HepG2 (cell line): ENCODE measurements around the gene GADL1. TPM values are rescaled to one million over a fixed set of nuclear protein-coding genes. Genes with fewer than 3 reads are reported as not detected.

Experiments
- ATAC-seq: fragments of 200-7000 bp; cut with Tn5 transposase; 3 replicates; pipeline ENCODE4 v1.9.1; 2020; ENCODE audit warnings: mild to moderate bottlenecking, moderate library complexity
- BruUV-seq: library from RNA; stranded (reverse); fragments of 400-500 nt; replicated peaks from 2 replicates; lab custom pipeline; 2021; lab: Mats Ljungman, UMichigan
- CTCF ChIA-PET: fragments of 300-600 bp; formaldehyde crosslinking; extraction: SDS; loops from one replicate; lab custom pipeline; 2021; ENCODE audit warnings: low total read pairs, inconsistent platforms, low intra/inter-chr PET ratio; lab: Yijun Ruan, JAX
- POLR2A ChIA-PET: fragments of 350-600 bp; sonication (Branson Sonifier 250); formaldehyde crosslinking; loops from one replicate; lab custom pipeline; 2020; ENCODE audit warnings: antibody characterized with exemption, inconsistent platforms; lab: Yijun Ruan, JAX
- DNase-seq: peaks from one replicate; pipeline ENCODE4 v3.0.0-alpha.2; 2015; ENCODE audit warnings: low spot score
- FAIRE-seq: peaks from 3 replicates; lab custom pipeline; 2011; peaks lifted over from hg19 to GRCh38; lab: Jason Lieb, UNC
- H2AFZ ChIP-seq: one replicate; pipeline ENCODE4 v1.6.1; 2011; ENCODE audit warnings: low read length, inconsistent platforms
- H3K27ac ChIP-seq: fragments of 300-600 bp; 3 replicates; pipeline ENCODE4 v1.8.0; 2011; ENCODE audit warnings: mixed run types, mild to moderate bottlenecking, mixed read lengths, low read length, inconsistent platforms; ENCODE audit not compliant: insufficient read depth; ENCODE audit errors: extremely low read length
- H3K27me3 ChIP-seq, 2 experiments: fragments of 200-600 bp in 1 of 2; 2 replicates in 1 of 2; 3 replicates in 1 of 2; pipeline versions ENCODE4 v1.6.0 to v1.8.0; 2011; ENCODE audit warnings: low read length in 2 of 2, mild to moderate bottlenecking in 2 of 2, moderate library complexity in 2 of 2, inconsistent platforms in 1 of 2; ENCODE audit not compliant: insufficient read depth in 2 of 2, control insufficient read depth in 1 of 2
- H3K36me3 ChIP-seq, 2 experiments: fragments of 200-600 bp in 1 of 2; replicated peaks in 1 of 2; 2 replicates in 1 of 2; 3 replicates in 1 of 2; pipeline versions ENCODE4 v1.5.1 to v1.8.0; 2011; ENCODE audit warnings: low read length in 2 of 2, inconsistent platforms in 1 of 2; ENCODE audit not compliant: insufficient read depth in 2 of 2, control insufficient read depth in 1 of 2
- H3K4me1 ChIP-seq: 2 replicates; pipeline ENCODE4 v1.5.1; 2012; ENCODE audit warnings: low read length, inconsistent platforms; ENCODE audit not compliant: insufficient read depth
- H3K4me2 ChIP-seq: 2 replicates; pipeline ENCODE4 v1.6.0; 2011; ENCODE audit warnings: low read depth, low read length, inconsistent platforms
- H3K4me3 ChIP-seq, 3 experiments: fragments of 200-600 bp in 1 of 3; sonication (generic), shearing (Covaris generic) in 1 of 3; replicated peaks in 1 of 3; 2 replicates each; pipeline ENCODE4 v1.5.1; 2011 to 2016; ENCODE audit warnings: low read length in 3 of 3, inconsistent platforms in 2 of 3, low read depth in 2 of 3, mild to moderate bottlenecking in 2 of 3, control low read depth in 1 of 3, mixed read lengths in 1 of 3; ENCODE audit not compliant: insufficient read depth in 1 of 3
- H3K79me2 ChIP-seq: one replicate; pipeline ENCODE4 v1.6.1; 2011; ENCODE audit warnings: low read length, inconsistent platforms; ENCODE audit not compliant: insufficient read depth
- H3K9ac ChIP-seq: 2 replicates; pipeline ENCODE4 v1.6.0; 2011; ENCODE audit warnings: mild to moderate bottlenecking, low read depth, low read length, inconsistent platforms; ENCODE audit not compliant: insufficient read depth
- H3K9me3 ChIP-seq: 2 replicates; pipeline ENCODE4 v1.5.1; 2012; ENCODE audit warnings: mild to moderate bottlenecking, low read length
- H4K20me1 ChIP-seq: 2 replicates; pipeline ENCODE4 v1.6.0; 2011; ENCODE audit warnings: inconsistent platforms, mild to moderate bottlenecking, low read length, moderate library complexity; ENCODE audit not compliant: insufficient read depth
- AGO2 ChIP-seq: fragments of 200-400 bp; formaldehyde crosslinking; optimal IDR thresholded peaks from 2 replicates; pipeline ENCODE3; 2017; ENCODE audit warnings: mild to moderate bottlenecking, low read depth, low read length, moderate library complexity
- GZF1 ChIP-seq: sonication (generic); formaldehyde crosslinking; IDR thresholded peaks from 2 replicates; pipeline ENCODE4 v1.5.1; 2020; ENCODE audit warnings: mild to moderate bottlenecking, missing genetic modification reagents
- MIXL1 ChIP-seq: IDR thresholded peaks from 2 replicates; pipeline ENCODE4 v1.6.1; 2016
- PHF21A ChIP-seq: sonication (generic); formaldehyde crosslinking; IDR thresholded peaks from 2 replicates; pipeline ENCODE4 v1.5.0; 2020; ENCODE audit warnings: mild to moderate bottlenecking, missing genetic modification reagents
- RBM22 ChIP-seq: fragments of 200-400 bp; formaldehyde crosslinking; optimal IDR thresholded peaks from 2 replicates; pipeline ENCODE3; 2017; ENCODE audit warnings: mild to moderate bottlenecking, low read length, moderate library complexity
- SYNCRIP ChIP-seq: fragments of 200-400 bp; formaldehyde crosslinking; IDR thresholded peaks from 2 replicates; pipeline ENCODE4 v1.6.1; 2018; ENCODE audit warnings: mild to moderate bottlenecking, low read depth, low read length; ENCODE audit not compliant: insufficient read depth
- TBX3 ChIP-seq: fragments of 450-650 bp; IDR thresholded peaks from 2 replicates; pipeline ENCODE4 v1.6.1; 2017; ENCODE audit warnings: antibody characterized with exemption, mild to moderate bottlenecking, inconsistent platforms, borderline replicate concordance
- ZNF24 ChIP-seq: fragments of 450-650 bp; IDR thresholded peaks from 2 replicates; pipeline ENCODE4 v1.6.1; 2017; ENCODE audit warnings: antibody characterized with exemption, mild to moderate bottlenecking
- ZNF317 ChIP-seq: sonication (generic); formaldehyde crosslinking; IDR thresholded peaks from 2 replicates; pipeline ENCODE4 v1.5.0; 2020; ENCODE audit warnings: mild to moderate bottlenecking, missing genetic modification reagents
- ZNF383 ChIP-seq: sonication (generic); formaldehyde crosslinking; IDR thresholded peaks from 2 replicates; pipeline ENCODE4 v1.4.0; 2020; ENCODE audit warnings: missing genetic modification reagents, mild to moderate bottlenecking, borderline replicate concordance
- ZNF7 ChIP-seq: IDR thresholded peaks from 2 replicates; pipeline ENCODE4 v1.6.1; 2016; ENCODE audit warnings: missing biosample characterization, missing genetic modification reagents
- ZSCAN30 ChIP-seq: sonication (generic); formaldehyde crosslinking; IDR thresholded peaks from 2 replicates; pipeline ENCODE4 v1.5.0; 2020; ENCODE audit warnings: mild to moderate bottlenecking, missing genetic modification reagents
- WGBS: methylation state at CpG from one replicate; pipeline ENCODE4 v1.1.6; 2017; ENCODE audit warnings: low lambda C conversion rate; 5-methylcytosine and 5-hydroxymethylcytosine counted together
- in situ Hi-C: cut with HindIII; loops from 2 replicates; pipeline ENCODE4 v1.10.0; 2017; ENCODE audit warnings: low pct_unique_long_range_greater_than_20kb; ENCODE audit not compliant: extremely low pct_ligation_motif_present
- intact Hi-C: fragments of 100-400 bp; cut with micrococcal nuclease; formaldehyde crosslinking; loops from one replicate; pipeline ENCODE4 v1.10.0; 2022; ENCODE audit not compliant: unreplicated experiment
- polyA plus RNA-seq, 8 experiments: library from polyadenylated mRNA; depleted of rRNA in 3 of 8; stranded (reverse) in 7 of 8; unstranded in 1 of 8; fragments of >200 nt; fragmentation: Illumina TruSeq in 4 of 8; extraction: Trizol in 4 of 8; gene quantifications; 2 replicates each; pipeline versions ENCODE4 v1.2.1 to v1.2.3, GENCODE V29; 2011 to 2016; ENCODE audit warnings: low read depth in 4 of 8, missing spikeins in 1 of 8, mixed read lengths in 1 of 8; ENCODE audit not compliant: insufficient read depth in 1 of 8
- total RNA-seq, 5 experiments: library from RNA; depleted of rRNA; stranded (reverse); fragments of >200 nt; fragmentation: Illumina TruSeq; extraction: Trizol; gene quantifications; 2 replicates each; pipeline ENCODE4 v1.2.3, GENCODE V29; 2016; ENCODE audit warnings: low read depth in 1 of 5
- TF ChIP-seq, protein P1 (sequence below): sonication (generic); formaldehyde crosslinking; IDR thresholded peaks from 2 replicates; pipeline ENCODE4 v1.4.0; 2020; ENCODE audit warnings: mild to moderate bottlenecking, missing genetic modification reagents
- TF ChIP-seq, protein P2 (sequence below): sonication (generic); formaldehyde crosslinking; IDR thresholded peaks from 2 replicates; pipeline ENCODE4 v1.4.0; 2020; ENCODE audit warnings: missing genetic modification reagents, mild to moderate bottlenecking, borderline replicate concordance
- TF ChIP-seq, protein P3 (sequence below): sonication (generic); formaldehyde crosslinking; IDR thresholded peaks from 2 replicates; pipeline ENCODE4 v1.8.0; 2022; ENCODE audit warnings: mild to moderate bottlenecking, missing genetic modification reagents; ENCODE audit not compliant: insufficient replicate concordance
- TF ChIP-seq, protein P4 (sequence below): sonication (generic); formaldehyde crosslinking; IDR thresholded peaks from 2 replicates; pipeline ENCODE4 v1.4.0; 2020; ENCODE audit warnings: missing genetic modification reagents

The GADL1 gene
- total and polyA plus RNA-seq, 2 of the 13 experiments (the other 11 are each of a cell fraction or from before 2014, with no cell fraction given), result not detected

DNA sequence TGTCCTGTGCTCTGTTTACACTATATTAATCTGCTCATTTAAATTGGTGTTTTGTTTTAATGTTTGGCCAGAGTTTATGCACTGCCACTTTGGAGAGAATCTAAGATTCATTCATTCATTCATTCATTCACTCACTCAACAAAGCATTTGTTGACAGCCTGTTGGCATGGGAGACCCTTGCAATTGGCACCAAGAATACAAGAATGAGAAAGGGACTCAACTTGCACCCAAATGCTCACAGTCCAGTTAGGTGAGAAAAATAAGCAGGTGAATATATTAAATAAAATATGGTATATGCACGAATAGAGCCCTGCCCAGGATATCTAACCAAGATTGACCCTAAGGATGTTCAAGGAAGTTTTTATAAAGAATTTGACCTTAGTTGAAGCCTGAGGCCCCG lies 207.7 kb downstream of the GADL1 start:
- Histone ChIP-seq H3K36me3 (peaks cover 44 to 97% of the 10 kb centered on the region in 2 experiments), H3K79me2 (peaks cover 34% of the 10 kb centered on the region), H3K9ac (no peak overlapping the region), H3K27ac (no peak overlapping the region), H3K27me3 (no peaks in the 10 kb centered on the region), H3K4me2 (no peak overlapping the region), H3K9me3 (no peaks in the 10 kb centered on the region), H3K4me1 (peaks cover 71% of the 10 kb centered on the region), H4K20me1 (peaks cover 89% of the 10 kb centered on the region), H2AFZ (no peak overlapping the region), H3K4me3 (no peak overlapping the region)
- no peak for FAIRE-seq
- no peak for ATAC-seq
- in situ Hi-C loops, result no loop called here
- ChIA-PET POLR2A (no interaction called here), CTCF (no interaction called here)
- intact Hi-C loops, result no loop called here
- no TSS peak for BruUV-seq
- DNase-seq, result no peak
- TF ChIP-seq, protein P1, sequence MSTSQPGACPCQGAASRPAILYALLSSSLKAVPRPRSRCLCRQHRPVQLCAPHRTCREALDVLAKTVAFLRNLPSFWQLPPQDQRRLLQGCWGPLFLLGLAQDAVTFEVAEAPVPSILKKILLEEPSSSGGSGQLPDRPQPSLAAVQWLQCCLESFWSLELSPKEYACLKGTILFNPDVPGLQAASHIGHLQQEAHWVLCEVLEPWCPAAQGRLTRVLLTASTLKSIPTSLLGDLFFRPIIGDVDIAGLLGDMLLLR (CRISPR knock-in tag), result no peak
- peak; percentile 41 for TF ChIP-seq AGO2
- peak; percentile 83 for TF ChIP-seq ZNF24
- no peak for TF ChIP-seq ZNF383
- TF ChIP-seq MIXL1, result no peak
- no peak for TF ChIP-seq ZSCAN30 (CRISPR knock-in tag)
- no peak for TF ChIP-seq ZNF7 (CRISPR knock-in tag)
- TF ChIP-seq RBM22, result peak; percentile 84
- TF ChIP-seq TBX3, result no peak
- no peak for TF ChIP-seq ZNF317 (CRISPR knock-in tag)
- TF ChIP-seq, protein P2, sequence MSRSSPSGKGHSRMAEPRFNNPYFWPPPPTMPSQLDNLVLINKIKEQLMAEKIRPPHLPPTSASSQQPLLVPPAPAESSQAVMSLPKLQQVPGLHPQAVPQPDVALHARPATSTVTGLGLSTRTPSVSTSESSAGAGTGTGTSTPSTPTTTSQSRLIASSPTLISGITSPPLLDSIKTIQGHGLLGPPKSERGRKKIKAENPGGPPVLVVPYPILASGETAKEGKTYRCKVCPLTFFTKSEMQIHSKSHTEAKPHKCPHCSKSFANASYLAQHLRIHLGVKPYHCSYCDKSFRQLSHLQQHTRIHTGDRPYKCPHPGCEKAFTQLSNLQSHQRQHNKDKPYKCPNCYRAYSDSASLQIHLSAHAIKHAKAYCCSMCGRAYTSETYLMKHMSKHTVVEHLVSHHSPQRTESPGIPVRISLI (CRISPR knock-in tag), result no peak
- TF ChIP-seq, protein P3, sequence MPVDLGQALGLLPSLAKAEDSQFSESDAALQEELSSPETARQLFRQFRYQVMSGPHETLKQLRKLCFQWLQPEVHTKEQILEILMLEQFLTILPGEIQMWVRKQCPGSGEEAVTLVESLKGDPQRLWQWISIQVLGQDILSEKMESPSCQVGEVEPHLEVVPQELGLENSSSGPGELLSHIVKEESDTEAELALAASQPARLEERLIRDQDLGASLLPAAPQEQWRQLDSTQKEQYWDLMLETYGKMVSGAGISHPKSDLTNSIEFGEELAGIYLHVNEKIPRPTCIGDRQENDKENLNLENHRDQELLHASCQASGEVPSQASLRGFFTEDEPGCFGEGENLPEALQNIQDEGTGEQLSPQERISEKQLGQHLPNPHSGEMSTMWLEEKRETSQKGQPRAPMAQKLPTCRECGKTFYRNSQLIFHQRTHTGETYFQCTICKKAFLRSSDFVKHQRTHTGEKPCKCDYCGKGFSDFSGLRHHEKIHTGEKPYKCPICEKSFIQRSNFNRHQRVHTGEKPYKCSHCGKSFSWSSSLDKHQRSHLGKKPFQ (CRISPR knock-in tag), result no peak
- TF ChIP-seq PHF21A (CRISPR knock-in tag), result no peak
- TF ChIP-seq, protein P4, sequence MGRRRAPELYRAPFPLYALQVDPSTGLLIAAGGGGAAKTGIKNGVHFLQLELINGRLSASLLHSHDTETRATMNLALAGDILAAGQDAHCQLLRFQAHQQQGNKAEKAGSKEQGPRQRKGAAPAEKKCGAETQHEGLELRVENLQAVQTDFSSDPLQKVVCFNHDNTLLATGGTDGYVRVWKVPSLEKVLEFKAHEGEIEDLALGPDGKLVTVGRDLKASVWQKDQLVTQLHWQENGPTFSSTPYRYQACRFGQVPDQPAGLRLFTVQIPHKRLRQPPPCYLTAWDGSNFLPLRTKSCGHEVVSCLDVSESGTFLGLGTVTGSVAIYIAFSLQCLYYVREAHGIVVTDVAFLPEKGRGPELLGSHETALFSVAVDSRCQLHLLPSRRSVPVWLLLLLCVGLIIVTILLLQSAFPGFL (CRISPR knock-in tag), result no peak
- peak; percentile 93; the same call in 1 of the 2 replicates for TF ChIP-seq GZF1 (CRISPR knock-in tag)
- no peak for TF ChIP-seq SYNCRIP
- 92% methylated on average over 2 of the region's 2 CpGs for WGBS
